Measurements from ENCODE around the gene HLA-DQA2. TPM values are rescaled to one million over a fixed set of nuclear protein-coding genes. Genes with fewer than 3 reads are reported as not detected.
"Not testable (repeated sequence)": the region's sequence is repeated elsewhere in the genome, so short reads cannot be mapped to it uniquely, and the experiment has no call there.

The HLA-DQA2 gene
- total RNA-seq, 2 donors from 2014 or later = not detected

- no peak for ATAC-seq
- no peak for DNase-seq (ENCODE audit: low spot score in 2 of 2)
- no peaks in the 10 kb centered on the region for H3K36me3 Mint-ChIP-seq
- H3K27ac Mint-ChIP-seq = no peak within 1 kb of the TSS
- H3K9me3 Mint-ChIP-seq = no peaks in the 10 kb centered on the region
Observed at GRCh38 chr6:32763421-32763820, 22.2 kb downstream of the HLA-DQA2 start, which contains the start of gene HLA-DQB2. Gene HLA-DQB2 (minus strand): TSS chr6:32763532. CDS start chr6:32763470, 62 bp downstream.

GRCh38 chr6:32764048-32764447 lies 22.9 kb downstream of the HLA-DQA2 start:
- DNase-seq (ENCODE audit: low spot score in 2 of 2) = no peak
- Mint-ChIP-seq H3K27ac (no peak overlapping the region), H3K9me3 (no peaks in the 10 kb centered on the region), H3K36me3 (no peaks in the 10 kb centered on the region)
- ATAC-seq = no peak

- ATAC-seq = no peak
- no peak for DNase-seq (ENCODE audit: low spot score in 2 of 2)
- H3K27ac Mint-ChIP-seq = no peak overlapping the region
- H3K9me3 Mint-ChIP-seq = no peaks in the 10 kb centered on the region
- no peaks in the 10 kb centered on the region for H3K36me3 Mint-ChIP-seq
Observed at GRCh38 chr6:32772656-32773055, 31.5 kb downstream of the HLA-DQA2 start.

GRCh38 chr6:32774426-32774825 lies 33.2 kb downstream of the HLA-DQA2 start:
- Mint-ChIP-seq H3K36me3 (no peaks in the 10 kb centered on the region), H3K9me3 (no peaks in the 10 kb centered on the region), H3K27ac (no peak overlapping the region)
- ATAC-seq = no peak
- DNase-seq (ENCODE audit: low spot score in 2 of 2) = no peak

GRCh38 chr6:32775071-32775470 lies 33.9 kb downstream of the HLA-DQA2 start:
- Mint-ChIP-seq H3K9me3 (no peaks in the 10 kb centered on the region), H3K27ac (no peak overlapping the region), H3K36me3 (no peaks in the 10 kb centered on the region)
- no peak for DNase-seq (ENCODE audit: low spot score in 2 of 2)
- no peak for ATAC-seq

- Mint-ChIP-seq H3K36me3 (no peaks in the 10 kb centered on the region), H3K9me3 (peaks cover 0 to 4% of the 10 kb centered on the region in 2 donors), H3K27ac (no peak overlapping the region)
- ATAC-seq = no peak
- no peak for DNase-seq (ENCODE audit: low spot score in 2 of 2)
Observed at GRCh38 chr6:32779036-32779435, 37.8 kb downstream of the HLA-DQA2 start.

- not testable (repeated sequence) for H3K27ac Mint-ChIP-seq; DNase-seq (ENCODE audit: low spot score in 2 of 2); H3K36me3 Mint-ChIP-seq; H3K9me3 Mint-ChIP-seq; ATAC-seq
Observed at GRCh38 chr6:32782923-32783322, 41.7 kb downstream of the HLA-DQA2 start.

GRCh38 chr6:32785781-32786533 lies 44.8 kb downstream of the HLA-DQA2 start:
- H3K9me3 Mint-ChIP-seq = peaks cover 0 to 4% of the 10 kb centered on the region in 2 donors
- DNase-seq (ENCODE audit: low spot score in 2 of 2) (peak in 1 of 2 donors; percentile 36), ATAC-seq (peak; percentile 53 to 81)
- no peaks in the 10 kb centered on the region for H3K36me3 Mint-ChIP-seq
- H3K27ac Mint-ChIP-seq = no peak overlapping the region

- no peaks in the 10 kb centered on the region for H3K9me3 Mint-ChIP-seq
- H3K27ac Mint-ChIP-seq = no peak overlapping the region
- no peak for ATAC-seq
- DNase-seq (ENCODE audit: low spot score in 2 of 2) = no peak
- no peaks in the 10 kb centered on the region for H3K36me3 Mint-ChIP-seq
Observed at GRCh38 chr6:32790306-32790705, 49.1 kb downstream of the HLA-DQA2 start.

DNA sequence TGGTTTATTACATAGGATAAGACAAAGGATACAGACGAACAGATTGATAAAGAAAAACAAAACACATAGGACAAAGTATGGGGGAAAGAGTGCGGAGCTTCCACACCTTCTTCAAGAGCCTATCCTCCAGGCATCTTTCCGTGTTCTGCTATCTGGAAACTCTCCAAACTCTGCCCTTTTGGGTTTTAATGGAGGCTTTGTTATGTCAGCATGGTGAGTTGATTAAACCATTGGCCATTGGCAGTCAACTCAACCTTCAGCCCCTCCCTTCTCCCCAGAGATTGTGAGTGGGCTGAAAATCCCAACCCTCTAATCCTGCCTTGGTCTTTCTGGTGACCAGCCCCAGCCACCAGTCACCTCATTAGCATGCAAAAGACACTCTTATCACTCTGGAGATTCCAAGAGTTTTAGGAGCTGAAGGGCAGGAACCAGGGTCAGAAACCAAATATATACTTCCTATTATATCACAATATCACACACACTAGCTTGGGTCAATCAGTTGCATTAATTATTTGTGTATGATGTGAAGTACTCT lies 51.8 kb downstream of the HLA-DQA2 start:
- Mint-ChIP-seq H3K27ac (no peak overlapping the region), H3K36me3 (no peaks in the 10 kb centered on the region), H3K9me3 (no peaks in the 10 kb centered on the region)
- DNase-seq (ENCODE audit: low spot score in 2 of 2) (no peak), ATAC-seq (no peak)

DNA sequence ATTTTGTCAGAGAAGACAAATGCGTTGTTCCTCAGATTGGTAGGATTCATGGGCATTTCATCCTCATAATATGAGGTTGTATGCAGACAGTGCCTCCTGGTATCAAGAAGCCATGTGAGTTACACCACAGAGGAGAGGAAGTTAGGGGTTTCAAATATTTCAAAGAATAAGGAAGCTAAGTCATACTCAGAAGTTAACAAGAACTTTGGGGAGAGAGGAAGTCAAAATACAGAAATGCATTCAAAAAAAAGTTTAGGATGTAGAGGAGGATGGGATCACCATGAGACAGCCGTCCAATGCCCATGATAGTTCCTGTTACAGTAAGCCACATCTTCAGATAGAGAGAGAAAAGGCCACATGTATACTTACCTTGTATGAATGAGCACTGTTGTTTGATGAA lies 53.3 kb downstream of the HLA-DQA2 start:
- Mint-ChIP-seq H3K9me3 (peaks cover 0 to 6% of the 10 kb centered on the region in 2 donors), H3K27ac (no peak overlapping the region), H3K36me3 (no peaks in the 10 kb centered on the region)
- ATAC-seq (no peak), DNase-seq (ENCODE audit: low spot score in 2 of 2) (no peak)

Other genes with a start within 250 kb of the HLA-DQA2 start
- 1 to 10 TPM; 1.1 to 1.6 TPM for gene HLA-DRB5, start 211.1 kb upstream of the HLA-DQA2 start, total RNA-seq
- 1 to 10 TPM; 4.4 to 9.5 TPM for gene HLA-DRB1, start 151.5 kb upstream of the HLA-DQA2 start, total RNA-seq
- gene HLA-DQA1, start 104.0 kb upstream of the HLA-DQA2 start, total RNA-seq = 1 to 10 TPM in 1 of 2 donors, not detected in 1; 1.7 TPM
- 10 to 100 TPM in 1 of 2 donors, not detected in 1; 34.7 TPM for gene HLA-DQB1, start 74.7 kb upstream of the HLA-DQA2 start, total RNA-seq
- under 1 TPM in 1 of 2 donors, not detected in 1; 0.54 TPM for gene HLA-DQB2, start 22.1 kb downstream of the HLA-DQA2 start, total RNA-seq
- gene HLA-DOB, start 75.6 kb downstream of the HLA-DQA2 start, total RNA-seq = 1 to 10 TPM; 3.8 to 4.0 TPM
- 100 to 1,000 TPM; 118 to 128 TPM for gene TAP2, start 97.3 kb downstream of the HLA-DQA2 start, total RNA-seq
- gene PSMB8, start 102.7 kb downstream of the HLA-DQA2 start, total RNA-seq = 100 to 1,000 TPM; 334 to 353 TPM
- gene TAP1, start 112.3 kb downstream of the HLA-DQA2 start, total RNA-seq = 100 to 1,000 TPM; 234 to 319 TPM
- gene PSMB9, start 112.8 kb downstream of the HLA-DQA2 start, total RNA-seq = 100 to 1,000 TPM; 202 to 262 TPM
- 1 to 10 TPM; 2.8 to 4.5 TPM for gene HLA-DMB, start 199.6 kb downstream of the HLA-DQA2 start, total RNA-seq
- gene HLA-DMA, start 211.7 kb downstream of the HLA-DQA2 start, total RNA-seq = 10 to 100 TPM; 23.0 to 33.5 TPM
- gene BRD2, start 227.2 kb downstream of the HLA-DQA2 start, total RNA-seq = 100 to 1,000 TPM; 216 to 254 TPM

Measured in activated naive CD4-positive, alpha-beta T cell treated with anti-CD3 and anti-CD28 coated beads, Interleukin-2, amount 50 U/mL, for 72 hours (primary cell).